Measurements from ENCODE around the gene TNKS1BP1. TPM values are rescaled to one million over a fixed set of nuclear protein-coding genes. Genes with fewer than 3 reads are reported as not detected.

The TNKS1BP1 gene
- total RNA-seq, 1 donor from 2014 or later, result 147 TPM

- H3K27me3 ChIP-seq (ENCODE audit: low read depth), result no peaks in the 10 kb centered on the region
- H3K27ac ChIP-seq, result peak overlapping the region; percentile 96
- DNase-seq, result no peak
- no peaks in the 10 kb centered on the region for H3K9me3 ChIP-seq
- ATAC-seq, result no peak
- peak overlapping the region; percentile 74 for H3K4me3 ChIP-seq
- intact Hi-C loops (cut with DNase I), result no loop called here
- peaks cover 39% of the 10 kb centered on the region for H3K36me3 ChIP-seq
- peaks cover 81% of the 10 kb centered on the region for H3K4me1 ChIP-seq
- TF ChIP-seq CTCF (IDR thresholded peaks at IDR 0.05), result no peak
Measured at GRCh38 chr11:57321388-57322255, 3.1 kb downstream of the TNKS1BP1 start.

- Histone ChIP-seq H3K36me3 (peaks cover 45% of the 10 kb centered on the region), H3K9me3 (no peaks in the 10 kb centered on the region), H3K27ac (peak overlapping the region; percentile 96), H3K27me3 (ENCODE audit: low read depth) (no peaks in the 10 kb centered on the region), H3K4me1 (peaks cover 81% of the 10 kb centered on the region), H3K4me3 (peak overlapping the region; percentile 74)
- no peak for TF ChIP-seq CTCF (IDR thresholded peaks at IDR 0.05)
- DNase-seq (no peak), ATAC-seq (no peak)
- intact Hi-C loops (cut with DNase I), result no loop called here
Measured at GRCh38 chr11:57320719-57321387, 3.9 kb downstream of the TNKS1BP1 start.

GRCh38 chr11:57320067-57320718 lies 4.6 kb downstream of the TNKS1BP1 start:
- peak overlapping the region; percentile 12 for H3K4me3 ChIP-seq

GRCh38 chr11:57318178-57318577 lies 6.6 kb downstream of the TNKS1BP1 start:
- intact Hi-C loops (cut with DNase I), result no loop called here
- TF ChIP-seq CTCF (IDR thresholded peaks at IDR 0.05), result no peak
- H3K27me3 ChIP-seq (ENCODE audit: low read depth), result no peaks in the 10 kb centered on the region
- H3K4me3 ChIP-seq, result peak overlapping the region; percentile 3
- H3K4me1 ChIP-seq, result peaks cover 78% of the 10 kb centered on the region
- peaks cover 70% of the 10 kb centered on the region for H3K36me3 ChIP-seq
- DNase-seq, result no peak
- peak overlapping the region; percentile 42 for H3K27ac ChIP-seq
- no peak for ATAC-seq
- H3K9me3 ChIP-seq, result no peaks in the 10 kb centered on the region

More at GRCh38 chr11:57320067-57320718, 4.6 kb downstream of the TNKS1BP1 start:
- Histone ChIP-seq H3K27me3 (ENCODE audit: low read depth) (no peaks in the 10 kb centered on the region), H3K4me1 (peaks cover 81% of the 10 kb centered on the region), H3K36me3 (peaks cover 50% of the 10 kb centered on the region), H3K27ac (no peak overlapping the region), H3K9me3 (no peaks in the 10 kb centered on the region)
- DNase-seq (no peak), ATAC-seq (no peak)
- TF ChIP-seq CTCF (IDR thresholded peaks at IDR 0.05), result no peak
- intact Hi-C loops (cut with DNase I), result no loop called here

- Histone ChIP-seq H3K4me1 (peaks cover 83% of the 10 kb centered on the region), H3K27ac (peak overlapping the region; percentile 36), H3K9me3 (no peaks in the 10 kb centered on the region), H3K4me3 (no peak overlapping the region), H3K36me3 (peaks cover 80% of the 10 kb centered on the region), H3K27me3 (ENCODE audit: low read depth) (no peaks in the 10 kb centered on the region)
- DNase-seq, result no peak
- intact Hi-C loops (cut with DNase I), result no loop called here
- no peak for TF ChIP-seq CTCF (IDR thresholded peaks at IDR 0.05)
- no peak for ATAC-seq
Measured at GRCh38 chr11:57316017-57316416, 8.7 kb downstream of the TNKS1BP1 start.
